ENCODE measurements around the gene EIF4B.

The EIF4B gene

DNA sequence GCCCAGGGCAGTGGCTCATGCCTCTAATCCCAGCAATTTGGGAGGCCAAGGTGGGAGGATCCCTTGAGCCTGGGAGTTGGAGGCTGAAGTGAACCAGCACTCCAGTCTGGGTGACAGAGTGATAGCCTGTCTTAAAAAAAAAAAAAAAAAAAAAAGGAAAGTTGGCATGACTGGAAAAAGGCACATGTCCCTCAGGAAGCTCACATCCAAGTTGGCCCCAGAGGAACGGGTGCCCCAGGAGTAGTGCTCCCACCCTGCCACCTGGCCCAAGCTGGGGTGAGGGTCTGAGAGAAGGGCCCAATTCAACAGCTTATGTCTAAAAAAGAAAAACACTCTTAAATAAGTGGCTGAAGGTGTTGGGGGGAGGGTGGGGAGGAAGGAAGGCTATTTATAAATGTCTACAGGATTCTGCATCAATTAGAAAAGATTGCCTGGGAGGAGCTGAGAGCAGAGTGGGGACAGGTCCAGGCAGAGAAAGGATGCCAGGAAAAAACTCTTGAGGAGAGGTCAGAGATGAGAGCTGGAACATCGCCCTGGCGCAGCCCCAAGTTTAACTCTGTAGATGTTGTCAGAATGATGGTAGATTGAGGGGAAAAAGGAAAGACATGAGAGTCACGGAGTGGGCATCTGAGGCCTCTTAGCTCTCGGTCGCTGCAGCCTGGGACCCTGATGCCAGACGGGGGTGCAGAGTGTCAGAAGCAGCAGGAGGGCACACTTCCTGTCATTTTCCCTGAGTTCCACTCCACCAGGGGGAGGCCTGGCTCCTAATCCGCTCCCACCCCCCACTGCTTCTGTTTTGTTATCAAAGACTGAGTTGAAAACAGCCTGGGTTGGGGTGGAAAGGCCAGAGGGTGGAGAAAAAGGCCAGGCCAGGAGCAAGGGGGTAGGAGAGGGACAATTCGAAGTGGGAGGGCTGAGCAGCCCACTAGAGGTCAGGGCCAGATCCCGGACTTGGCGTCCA is 65.6 kb downstream of the EIF4B start:
- DNase-seq = no peak

DNA sequence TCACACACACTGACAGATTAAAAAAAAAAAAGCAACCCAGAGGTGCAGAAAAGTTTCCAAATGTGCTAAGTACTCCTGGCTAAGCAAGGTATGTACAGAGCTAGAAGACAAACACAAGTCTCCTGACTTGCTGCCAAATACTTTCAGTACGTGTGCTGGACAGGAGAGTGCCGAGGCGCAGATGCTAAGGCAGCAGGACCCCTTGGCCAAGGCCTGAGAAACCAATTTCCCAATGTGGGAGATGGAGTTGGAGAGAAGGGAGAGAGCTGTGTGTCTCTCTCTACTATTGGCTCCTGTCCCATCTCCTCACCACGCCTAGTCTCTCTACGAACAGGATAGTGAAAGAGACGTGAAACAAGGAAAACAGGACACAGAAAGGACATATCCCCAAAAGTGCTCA is 67.6 kb downstream of the EIF4B start:
- DNase-seq = no peak

DNA sequence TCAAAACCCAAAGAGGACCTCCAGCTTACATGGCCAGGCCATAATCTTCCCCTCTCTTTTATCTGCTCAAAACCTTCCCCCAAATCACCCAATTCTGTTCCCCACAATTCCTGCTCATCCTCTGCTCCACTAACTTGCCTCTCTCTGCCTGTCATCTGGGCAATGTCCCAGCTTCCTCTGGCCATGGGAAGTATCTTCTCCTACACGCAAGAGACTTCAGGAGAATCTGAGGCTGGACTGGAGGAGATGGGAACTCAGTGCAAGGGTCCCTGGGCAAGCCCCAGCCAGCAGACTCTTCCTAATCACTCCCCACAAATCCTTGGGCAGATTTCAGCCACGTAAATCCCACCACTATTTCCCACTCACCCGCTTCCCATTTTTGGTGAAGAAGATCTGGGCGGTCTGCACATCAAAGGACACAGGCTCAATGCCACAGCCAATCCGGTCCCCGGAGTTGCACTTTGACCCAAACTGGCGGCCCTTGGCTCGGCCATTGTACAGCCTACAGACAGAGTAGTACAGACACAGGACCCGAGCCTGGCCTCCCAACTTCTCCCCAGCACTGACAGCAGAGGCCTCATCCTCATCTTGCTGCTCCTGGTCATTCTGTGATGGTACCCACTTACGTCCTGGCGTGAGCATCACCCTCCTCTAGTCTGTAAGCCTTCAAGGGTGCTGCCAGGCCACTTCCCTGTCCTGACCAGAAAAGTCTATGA is 68.2 kb downstream of the EIF4B start:
- DNase-seq = no peak

DNA sequence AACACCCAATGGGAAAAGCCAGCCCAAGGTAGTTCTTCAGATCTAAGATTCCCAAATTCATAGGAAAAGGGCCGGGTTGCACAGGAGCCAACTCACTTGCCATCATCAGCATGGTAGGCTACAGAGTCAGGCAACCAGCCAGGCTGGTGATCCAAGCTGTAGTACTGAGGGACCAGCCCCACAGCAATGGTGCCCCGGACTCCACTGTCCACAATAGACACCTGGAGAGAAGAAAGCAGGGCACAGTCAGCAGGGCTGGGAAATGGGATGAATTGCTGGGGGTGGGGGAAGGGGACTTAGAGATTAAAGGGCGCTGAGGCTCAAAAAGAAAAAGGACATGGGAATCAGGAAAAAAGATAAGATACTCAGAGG is 68.7 kb downstream of the EIF4B start:
- DNase-seq = no peak

DNA sequence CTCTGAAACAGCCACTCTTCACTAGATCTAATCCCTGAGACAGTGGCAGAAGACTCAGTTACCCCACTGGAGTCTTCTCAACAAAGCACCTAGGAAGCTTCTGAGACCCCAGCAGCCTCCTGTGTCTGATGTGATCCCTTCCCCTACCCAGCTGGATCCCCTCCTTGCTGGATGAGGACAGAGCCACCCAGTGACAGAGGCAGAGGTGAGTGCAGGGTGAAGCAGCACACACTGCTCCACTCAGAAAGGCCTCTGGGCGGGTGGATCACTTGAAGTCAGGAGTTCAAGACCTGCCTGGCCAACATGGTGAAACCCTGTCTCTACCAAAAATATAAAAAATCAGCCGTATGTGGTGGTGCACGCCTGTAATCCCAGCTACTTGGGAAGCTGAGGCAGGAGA is 70.2 kb downstream of the EIF4B start:
- DNase-seq = no peak

DNA sequence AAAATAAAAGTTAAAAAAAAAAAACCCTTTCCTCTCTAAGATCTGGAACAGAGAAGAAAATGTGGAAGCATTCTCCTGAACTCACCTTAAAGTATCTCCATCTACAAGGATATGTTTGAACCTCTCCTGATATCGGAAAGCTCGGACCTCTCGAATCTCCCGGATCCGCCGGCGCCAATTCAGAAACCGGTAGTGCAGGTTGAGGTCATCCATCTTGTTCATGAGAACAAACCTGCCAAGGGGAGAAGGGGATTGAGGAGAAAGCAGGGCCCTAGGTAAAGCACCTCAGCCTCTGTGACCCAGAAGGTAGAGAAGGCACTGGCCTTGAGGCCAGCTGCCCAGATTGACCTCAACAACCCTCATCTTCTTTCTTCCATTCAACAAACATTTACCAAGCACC is 70.8 kb downstream of the EIF4B start:
- DNase-seq = no peak

DNA sequence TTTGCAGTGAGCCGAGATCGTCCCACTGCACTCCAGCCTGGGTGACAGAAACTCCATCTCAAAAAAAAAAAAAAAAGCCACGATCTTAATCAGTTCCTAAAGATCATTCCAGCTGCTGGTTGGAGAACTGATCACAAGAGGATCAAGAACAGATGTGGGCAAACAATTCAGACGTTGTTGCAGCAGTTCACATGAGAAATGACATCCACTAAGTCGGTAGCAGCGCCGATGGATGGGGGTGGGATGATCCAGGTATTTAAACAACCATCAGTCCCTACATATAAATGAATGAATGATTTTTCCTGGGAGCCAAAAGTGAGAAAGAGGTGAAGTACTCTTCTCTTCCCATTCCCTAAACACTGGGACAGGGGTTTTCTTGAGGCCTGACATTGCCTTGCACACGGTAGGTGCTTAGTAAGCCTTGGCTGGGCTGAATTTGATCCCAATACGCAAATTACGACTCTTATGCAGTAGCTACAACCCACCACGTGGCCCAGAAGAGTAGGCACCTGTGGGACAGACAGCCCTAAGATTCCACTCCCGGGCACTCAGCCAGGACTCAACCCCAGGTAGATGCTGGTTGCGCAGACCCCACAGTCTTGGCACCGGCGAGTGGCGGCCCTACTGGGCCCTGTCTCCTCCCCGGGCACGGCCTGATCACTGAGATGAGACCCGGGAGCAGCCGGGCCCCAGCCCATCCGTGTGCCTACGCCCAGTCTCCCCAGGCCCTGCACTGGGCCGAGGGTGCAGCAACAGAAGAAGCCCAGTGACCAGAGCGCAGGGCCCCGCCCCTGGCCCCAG is 72.4 kb downstream of the EIF4B start:
- peak; percentile 34 for DNase-seq

DNA sequence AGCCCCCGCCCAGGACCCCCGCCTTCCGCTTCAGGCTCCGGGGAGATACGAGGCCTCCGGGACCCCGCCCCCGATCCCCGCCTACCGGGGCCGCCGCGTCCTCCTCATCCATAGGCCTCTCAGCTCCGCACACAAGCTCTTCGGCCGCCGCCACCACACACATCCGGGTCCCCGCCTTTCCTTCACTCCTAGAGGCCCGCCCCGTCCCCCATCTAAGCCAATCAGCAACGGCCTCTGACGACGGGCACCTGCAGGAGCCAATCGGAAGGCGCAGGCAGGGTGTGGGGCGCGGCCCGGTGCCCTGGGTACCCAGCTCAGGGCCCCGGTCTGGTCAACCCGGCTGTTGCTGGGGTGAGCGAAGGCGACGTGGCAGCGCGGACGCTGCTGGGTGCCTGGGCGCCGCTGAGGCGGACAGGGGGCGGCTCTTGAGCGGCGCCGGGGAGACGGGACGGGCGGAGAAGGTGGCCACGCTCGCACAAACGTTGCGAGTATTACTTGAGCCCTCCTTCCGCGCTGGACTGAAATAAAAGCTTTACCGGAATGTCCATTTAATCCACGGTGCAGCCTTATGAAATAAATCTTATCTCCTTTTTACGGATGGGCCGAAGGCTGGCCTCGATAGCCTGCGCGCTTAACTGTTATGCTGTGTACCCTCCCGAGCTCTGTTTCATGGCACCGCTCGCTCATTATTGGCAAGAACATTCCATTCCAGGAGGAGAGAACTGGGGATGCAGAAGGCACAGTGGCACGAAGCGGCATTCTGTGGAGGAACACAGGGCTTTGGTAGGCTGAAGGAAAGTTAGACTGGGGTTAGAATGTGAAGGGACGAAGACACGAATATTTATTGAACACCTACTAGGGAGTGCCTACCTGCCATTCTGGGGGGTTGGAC is 73.2 kb downstream of the EIF4B start, which contains the start of gene SPRYD3:
Gene SPRYD3 (minus strand): TSS at position 165 of the 892 bp plus-strand sequence. CDS start 57 bp downstream, at position 108.
- DNase-seq = peak; percentile 97

DNA sequence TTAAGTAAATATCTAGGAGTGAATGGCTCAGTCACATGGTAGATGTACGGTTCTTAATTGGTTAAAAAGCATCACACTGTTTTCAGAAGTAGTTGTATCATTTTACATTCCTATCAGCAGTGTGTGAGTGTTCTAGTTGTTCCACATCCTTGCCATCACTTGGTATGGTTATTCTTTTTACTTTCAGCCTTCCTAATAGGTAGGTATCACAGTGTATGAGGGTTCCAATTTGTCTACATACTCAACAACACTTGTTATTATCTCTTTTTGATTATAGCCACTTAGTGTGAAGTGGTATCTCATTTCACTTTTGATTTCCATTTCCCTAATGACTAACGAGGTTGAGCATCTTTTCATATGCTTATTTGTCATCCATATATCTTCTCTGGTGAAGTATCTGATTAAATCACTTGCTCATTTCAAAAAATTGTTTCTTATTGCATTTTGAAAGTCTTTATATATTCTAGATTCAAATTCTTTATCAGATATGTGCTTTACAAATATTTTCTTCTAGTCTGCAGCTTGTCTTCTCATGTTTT is 76.5 kb downstream of the EIF4B start:
- DNase-seq = no peak

DNA sequence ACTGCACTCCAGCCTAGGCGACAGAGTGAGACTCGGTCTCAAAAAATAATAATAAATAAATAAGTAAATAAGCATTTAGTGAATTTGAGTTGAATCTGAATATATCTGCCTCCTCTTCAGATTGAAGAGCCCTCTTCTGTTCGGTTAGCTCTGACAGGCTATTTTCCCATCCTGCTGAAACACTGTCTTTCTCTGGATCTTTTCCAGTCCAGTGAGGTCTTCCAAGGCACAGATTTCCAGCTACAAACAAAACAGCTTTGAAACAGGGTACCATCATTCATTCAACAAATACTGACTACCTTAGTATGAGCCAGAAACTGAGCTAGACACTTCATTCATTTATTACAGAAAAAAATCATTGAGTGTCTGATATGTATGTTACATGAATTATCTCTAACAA is 80.1 kb downstream of the EIF4B start:
- DNase-seq = no peak

DNA sequence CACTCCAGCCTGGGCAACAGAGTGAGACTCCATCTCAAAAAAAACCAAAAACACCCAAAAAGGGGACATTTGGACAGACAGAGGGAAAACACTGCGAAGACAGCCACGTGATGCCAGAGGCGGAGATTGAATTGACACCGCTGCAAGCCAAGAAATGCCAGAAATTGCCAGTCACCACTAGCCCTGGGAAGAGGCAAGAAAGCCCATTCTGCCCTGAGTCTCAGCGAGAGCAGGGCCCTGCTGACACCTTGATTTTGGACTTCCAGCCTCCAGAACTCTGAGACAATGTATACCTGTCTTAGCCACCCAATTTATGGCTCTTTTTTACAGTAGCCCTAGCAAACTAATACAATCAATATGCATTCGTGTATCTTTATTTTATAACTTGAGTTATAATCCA is 83.8 kb downstream of the EIF4B start:
- no peak for DNase-seq

DNA sequence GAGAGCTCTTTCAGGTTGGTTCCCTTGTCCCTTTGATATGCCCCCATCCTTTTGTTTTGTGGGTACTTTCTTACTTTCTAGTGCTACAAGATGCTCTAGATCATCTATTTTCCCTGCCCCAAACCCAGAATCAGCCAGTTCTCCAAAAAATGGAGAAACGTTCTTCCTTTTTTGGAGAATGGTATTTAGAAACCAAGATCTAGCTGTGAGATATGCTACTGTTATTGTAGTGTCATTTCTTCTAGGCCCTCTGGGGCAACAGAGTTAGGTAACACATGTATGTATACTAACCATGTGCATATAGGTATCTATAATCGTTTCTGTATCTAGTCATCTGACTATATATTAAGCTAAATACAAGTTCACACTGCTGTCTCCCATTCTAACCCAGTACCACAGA is 84.3 kb downstream of the EIF4B start:
- no peak for DNase-seq

DNA sequence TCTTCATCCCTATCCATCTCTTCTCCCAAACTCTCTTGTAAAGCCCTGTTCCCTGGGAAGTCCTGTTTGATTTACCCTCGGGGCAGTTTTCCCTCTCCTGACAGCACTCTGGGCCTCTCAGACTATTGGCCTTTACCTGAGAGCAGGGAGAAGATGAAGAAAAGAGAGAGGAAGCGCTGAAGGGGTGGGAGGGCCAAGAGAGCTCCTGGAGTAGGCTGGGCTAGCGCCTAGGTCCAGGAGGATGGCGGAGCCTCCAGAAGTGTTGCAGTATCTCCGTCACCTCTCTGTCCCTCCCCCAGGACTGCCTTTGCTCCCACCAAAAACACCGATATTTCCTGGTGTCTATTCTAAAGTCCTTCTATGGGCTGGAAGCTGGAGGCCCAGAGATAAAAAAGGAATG is 85.5 kb downstream of the EIF4B start:
- no peak for DNase-seq
